SK-MEL-5 (cell line): ENCODE results near the gene RGS18. TPM values are rescaled to one million over a fixed set of nuclear protein-coding genes. Genes with fewer than 3 reads are reported as not detected.
"Not testable (repeated sequence)": the region's sequence is repeated elsewhere in the genome, so short reads cannot be mapped to it uniquely, and the experiment has no call there.

ENCODE experiments used
- DNase-seq: peaks from one replicate; pipeline ENCODE4 v3.0.0-alpha.2; 2016; ENCODE audit warnings: low read depth, low spot score
- in situ Hi-C: cut with HindIII; loops from 2 replicates; pipeline ENCODE4 v1.10.0; 2016; ENCODE audit warnings: low sequenced_read_pairs, high pct_unique_total_duplicates, low pct_unique_long_range_greater_than_20kb
- polyA plus RNA-seq, 2 experiments: library from polyadenylated mRNA; depleted of rRNA; stranded (reverse); fragments of >200 nt; gene quantifications; 2 replicates each; pipeline ENCODE4 v1.2.3, GENCODE V29; 2015
- total RNA-seq: library from RNA; depleted of rRNA; stranded (reverse); fragments of >200 nt; shearing (Covaris generic); gene quantifications from 2 replicates; pipeline ENCODE4 v1.2.3, GENCODE V29; 2014; rRNA removed

The RGS18 gene, protein sequence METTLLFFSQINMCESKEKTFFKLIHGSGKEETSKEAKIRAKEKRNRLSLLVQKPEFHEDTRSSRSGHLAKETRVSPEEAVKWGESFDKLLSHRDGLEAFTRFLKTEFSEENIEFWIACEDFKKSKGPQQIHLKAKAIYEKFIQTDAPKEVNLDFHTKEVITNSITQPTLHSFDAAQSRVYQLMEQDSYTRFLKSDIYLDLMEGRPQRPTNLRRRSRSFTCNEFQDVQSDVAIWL
- total RNA-seq = not detected in 2 replicates
- polyA plus RNA-seq (2015; cell fraction: cytosol; rRNA removed) = not detected in 2 replicates
- polyA plus RNA-seq (2015; cell fraction: nucleus; rRNA removed) = not detected in 2 replicates

DNA sequence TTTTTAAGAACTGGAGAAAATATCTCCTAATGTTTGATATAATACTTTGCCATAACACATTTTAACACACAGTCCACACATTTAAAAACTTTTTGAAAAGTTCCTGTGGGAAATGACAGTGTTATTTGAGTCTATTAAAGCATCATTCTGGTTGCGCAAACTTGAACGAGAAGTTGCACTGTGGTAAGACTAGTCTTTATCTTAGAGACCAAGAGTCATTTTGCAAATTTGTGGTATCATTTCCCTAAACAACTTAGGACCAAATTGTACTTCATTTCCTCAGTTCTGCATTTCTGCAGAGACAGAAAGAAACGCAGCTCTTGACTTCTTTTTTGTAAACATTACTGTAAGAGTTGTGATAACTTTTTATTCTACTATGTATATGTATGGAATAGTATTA is at the start of gene RGS18:
RGS18 (plus strand) TSS at position 282 of the 400 bp plus-strand sequence. CDS start 176 bp downstream, outside the sequence.
- in situ Hi-C loops = no loop called here

DNA sequence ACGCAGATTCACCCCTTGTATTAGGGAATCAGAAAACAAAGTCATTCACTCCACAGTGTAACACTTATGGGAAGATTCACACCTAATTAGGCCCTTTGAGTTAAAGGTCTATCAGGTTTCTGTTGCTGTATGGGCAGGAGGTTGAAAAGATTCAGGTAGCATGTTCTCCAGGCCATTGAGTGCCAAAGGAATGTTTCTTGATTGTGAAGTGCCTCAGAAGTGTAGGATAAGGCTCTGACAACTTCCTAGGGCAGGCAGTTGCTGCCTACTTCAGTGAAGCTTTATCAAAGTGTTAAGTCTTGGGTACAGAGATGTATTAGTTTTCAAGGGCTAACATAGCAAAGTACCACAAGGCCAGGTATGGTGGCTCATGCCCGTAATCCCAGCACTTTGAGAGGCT is 48.7 kb upstream of the RGS18 start:
- no peak for DNase-seq
- in situ Hi-C loops = no loop called here

More for the DNA sequence above, at the start of gene RGS18:
- no peak for DNase-seq

DNA sequence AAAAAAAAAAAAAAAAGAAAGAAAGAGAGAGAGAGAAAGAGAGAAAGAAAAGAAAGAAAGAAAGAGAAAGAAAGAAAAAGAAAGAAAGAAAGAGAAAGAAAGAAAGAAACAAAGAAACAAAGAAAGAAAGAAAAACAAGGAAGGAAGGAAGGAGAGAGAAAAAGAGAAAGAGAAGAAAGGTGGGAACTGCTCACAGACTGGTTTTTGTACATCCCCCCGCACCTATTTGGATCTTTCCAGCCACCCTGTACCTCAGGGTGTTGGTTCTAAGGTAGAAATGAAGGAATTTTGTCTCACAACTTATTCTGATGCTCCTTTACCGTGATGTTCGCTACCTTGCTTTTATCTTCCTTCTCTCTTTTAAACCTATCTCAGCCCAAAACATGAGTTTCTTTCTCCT is 43.3 kb upstream of the RGS18 start:
- in situ Hi-C loops = no loop called here
- DNase-seq = no peak

DNA sequence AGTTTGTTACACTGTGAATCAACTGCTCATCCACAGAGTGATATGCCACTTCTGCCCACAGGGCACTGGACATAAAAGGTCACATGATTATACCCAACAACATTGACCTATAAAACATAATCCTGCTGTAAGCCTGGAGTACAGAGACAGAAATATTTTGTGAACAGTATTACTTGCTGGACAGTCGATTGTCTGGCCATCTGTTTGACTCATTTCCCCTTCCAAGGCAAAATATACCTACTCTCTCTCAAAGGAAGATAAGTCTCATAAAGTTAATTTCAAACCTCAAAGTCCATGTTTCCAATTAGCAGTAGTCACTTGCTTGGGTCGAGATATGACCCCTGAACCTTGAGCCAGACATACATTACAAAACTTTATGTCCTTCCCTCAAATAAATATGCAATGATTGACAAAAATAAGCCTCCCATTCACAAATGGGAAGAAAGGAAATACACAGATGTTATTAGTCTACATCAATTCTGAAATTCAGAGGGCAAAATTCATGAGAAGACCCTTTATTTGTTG is 39.3 kb upstream of the RGS18 start:
- in situ Hi-C loops = no loop called here
- DNase-seq = no peak

DNA sequence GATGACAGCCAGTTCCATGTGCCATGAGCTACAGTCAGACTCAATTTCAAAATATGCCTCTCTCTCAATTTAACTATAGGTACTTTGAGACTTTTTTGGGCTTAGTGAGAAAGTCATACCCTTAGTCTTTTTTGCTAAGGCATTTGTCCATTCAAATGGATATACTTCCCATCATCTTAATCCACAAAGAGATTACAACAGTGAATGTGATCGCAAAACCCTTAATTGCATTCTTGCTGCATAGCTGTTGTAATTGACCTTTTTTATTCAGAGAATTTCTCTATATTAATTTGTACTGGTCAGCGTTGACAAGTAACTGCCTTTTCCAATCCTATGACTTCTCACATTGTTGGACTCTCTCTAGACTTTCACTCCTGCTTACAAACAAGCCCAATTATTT is 38.6 kb upstream of the RGS18 start:
- in situ Hi-C loops = no loop called here
- no peak for DNase-seq

DNA sequence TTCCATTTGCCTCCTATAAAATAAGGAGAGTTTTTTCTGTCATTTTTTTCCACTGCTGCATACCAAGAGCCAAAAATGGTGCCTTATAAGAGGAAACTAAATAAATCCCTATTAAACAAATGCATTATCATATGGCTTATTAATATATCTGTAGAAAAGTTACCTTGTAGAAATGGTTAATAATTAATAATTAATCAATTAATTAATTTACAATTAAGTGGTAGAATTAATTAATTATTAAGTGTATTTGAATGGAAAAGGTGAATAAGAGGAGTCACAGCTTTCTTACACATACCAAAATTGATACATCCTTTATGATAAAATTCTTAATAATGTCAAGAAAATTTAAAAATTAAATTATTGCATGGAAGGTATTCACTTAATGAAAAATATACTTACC is 35.6 kb upstream of the RGS18 start:
- no peak for DNase-seq
- in situ Hi-C loops = no loop called here

DNA sequence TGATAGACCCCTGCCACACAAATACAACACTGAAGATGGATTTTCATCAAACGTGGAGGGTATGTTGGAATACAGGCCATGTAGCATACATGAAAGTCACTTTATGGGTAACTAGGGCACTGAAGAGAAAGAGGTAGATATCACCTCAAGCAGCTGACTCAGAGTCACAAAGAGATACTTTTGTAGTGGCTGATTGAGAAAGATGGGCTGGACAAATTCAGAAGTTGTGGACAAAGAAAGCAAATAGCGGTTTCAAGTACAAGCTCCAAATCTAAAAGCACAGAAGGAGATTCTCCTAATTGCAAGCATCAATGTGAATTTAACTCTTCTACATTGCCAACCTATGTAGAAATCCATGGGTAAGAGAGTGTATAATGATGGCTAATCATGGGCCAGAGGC is 35.0 kb upstream of the RGS18 start:
- in situ Hi-C loops = no loop called here
- DNase-seq = no peak

DNA sequence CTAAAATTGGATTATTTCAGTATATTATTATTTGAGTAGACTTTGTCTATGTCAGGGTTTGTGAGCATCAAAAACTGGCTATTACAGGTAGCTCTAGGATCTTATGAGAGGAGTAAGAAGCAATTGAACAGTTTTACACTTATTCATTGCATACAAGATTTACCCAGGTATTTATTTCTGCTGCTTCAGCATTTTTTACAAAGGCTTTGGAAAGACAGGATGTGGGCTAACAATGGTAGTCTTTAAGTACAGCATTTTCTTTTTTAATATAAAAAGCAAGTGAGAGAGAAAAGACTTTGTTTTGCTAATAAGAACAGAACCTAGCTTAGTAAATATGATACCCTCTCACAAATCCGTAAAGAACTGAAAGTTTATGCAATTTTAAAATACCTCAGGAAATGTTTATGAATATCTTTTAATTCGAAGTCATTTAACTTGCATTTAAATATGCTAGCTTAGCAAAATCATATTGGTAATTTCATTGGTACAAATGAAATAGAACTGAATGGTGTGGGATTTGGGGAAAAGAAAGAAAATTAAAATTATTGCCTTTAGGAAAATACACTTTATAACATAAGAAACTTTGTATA is 32.1 kb upstream of the RGS18 start:
- DNase-seq = no peak
- in situ Hi-C loops = no loop called here

DNA sequence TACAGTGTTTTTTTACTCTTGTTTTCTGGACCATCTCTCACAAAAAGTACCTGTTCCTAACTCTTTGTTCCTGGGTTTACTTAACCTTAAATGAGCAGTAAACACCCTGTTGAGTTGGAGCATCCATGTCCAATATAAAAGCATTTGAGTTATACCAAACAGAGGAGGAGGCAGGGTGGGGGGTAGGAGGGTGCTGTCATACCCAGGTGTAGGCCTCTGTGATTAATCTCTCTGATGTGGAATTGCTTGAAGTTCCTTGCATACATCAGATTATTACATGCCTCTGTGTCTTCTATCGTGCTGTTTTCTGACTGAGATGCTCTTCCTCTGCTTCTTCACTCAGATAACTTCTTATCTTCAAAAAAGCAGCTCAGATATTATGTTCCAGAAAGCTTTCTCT is 28.1 kb upstream of the RGS18 start:
- no peak for DNase-seq
- in situ Hi-C loops = no loop called here

DNA sequence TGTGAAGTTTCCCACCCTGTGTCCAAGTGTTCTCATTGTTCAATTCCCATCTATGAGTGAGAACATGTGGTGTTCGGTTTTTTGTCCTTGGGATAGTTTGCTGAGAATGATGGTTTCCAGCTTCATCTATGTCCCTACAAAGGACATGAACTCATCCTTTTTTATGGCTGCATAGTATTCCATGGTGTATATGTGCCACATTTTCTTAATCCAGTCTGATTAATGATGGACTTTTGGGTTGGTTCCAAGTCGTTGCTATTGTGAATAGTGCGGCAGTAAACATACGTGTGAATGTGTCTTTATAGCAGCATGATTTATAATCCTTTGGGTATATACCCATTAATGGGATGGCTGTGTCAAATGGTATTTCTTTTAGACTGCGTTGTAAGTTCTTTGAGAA is 27.4 kb upstream of the RGS18 start:
- in situ Hi-C loops, DNase-seq: not testable (repeated sequence)

DNA sequence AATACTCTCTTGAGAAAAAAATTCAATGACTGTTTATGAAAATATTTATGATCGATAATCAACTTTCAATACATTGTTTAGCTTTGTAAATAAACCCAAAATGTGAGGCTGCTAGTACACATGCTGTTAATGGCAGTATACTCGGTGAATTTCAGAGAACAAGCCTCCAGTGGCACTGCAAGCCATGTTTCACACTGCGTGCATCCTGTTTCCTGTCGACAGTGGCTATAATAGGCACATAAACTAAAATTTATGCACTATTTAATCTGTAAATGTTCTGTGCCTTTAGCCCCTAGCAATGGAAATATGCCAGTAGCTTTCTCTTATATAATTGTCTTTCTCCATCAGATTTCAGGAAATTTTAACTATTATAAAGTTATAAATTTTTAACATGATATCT is 26.3 kb upstream of the RGS18 start:
- no peak for DNase-seq

DNA sequence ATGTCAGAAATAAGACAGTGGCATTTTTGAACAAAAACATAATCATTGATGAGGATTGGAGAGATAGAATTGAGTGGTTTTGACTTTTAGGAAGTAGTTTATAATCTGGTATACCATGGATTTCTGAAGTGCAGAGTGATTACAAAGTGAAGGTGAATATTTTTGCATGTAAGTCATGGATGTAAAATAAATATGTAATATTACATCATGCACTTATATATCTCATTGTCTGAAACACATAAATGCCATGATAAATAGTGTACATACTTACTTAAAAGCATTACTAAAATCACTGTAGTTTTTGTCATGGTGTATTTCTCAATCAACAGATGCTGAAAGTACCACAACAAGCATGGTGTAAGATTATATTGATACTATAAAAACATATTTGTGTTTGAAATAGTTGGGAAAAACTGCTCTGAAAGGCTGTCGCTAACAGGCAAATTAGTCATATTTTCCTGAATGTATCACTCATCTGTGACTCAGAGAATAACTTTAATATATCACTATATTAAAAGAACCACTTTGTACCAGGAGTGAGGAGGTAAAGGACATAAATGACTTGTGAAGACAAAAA is 24.8 kb upstream of the RGS18 start:
- no peak for DNase-seq

More for the DNA sequence above, 26.3 kb upstream of the RGS18 start:
- in situ Hi-C loops = no loop called here

DNA sequence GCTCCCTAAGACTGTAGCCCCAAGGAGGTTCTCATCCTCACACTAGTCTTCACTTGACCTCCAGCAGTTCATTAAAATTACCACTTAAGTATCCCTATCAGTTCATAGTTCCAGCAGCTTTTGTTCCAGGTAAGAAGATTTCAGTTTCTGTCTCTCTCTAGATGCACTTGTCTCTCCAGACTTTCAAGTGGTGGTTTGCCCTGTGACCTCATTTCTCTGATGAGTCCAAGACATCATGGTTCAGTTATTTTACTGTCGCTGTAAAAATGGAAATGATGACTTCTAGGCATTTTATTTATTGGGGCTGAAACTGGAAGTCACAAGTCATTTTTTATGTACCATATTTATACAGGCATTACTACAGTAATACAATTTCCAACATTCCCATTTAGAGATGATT is 17.9 kb upstream of the RGS18 start:
- in situ Hi-C loops = no loop called here
- DNase-seq = no peak

More for the DNA sequence above, 24.8 kb upstream of the RGS18 start:
- in situ Hi-C loops = no loop called here

DNA sequence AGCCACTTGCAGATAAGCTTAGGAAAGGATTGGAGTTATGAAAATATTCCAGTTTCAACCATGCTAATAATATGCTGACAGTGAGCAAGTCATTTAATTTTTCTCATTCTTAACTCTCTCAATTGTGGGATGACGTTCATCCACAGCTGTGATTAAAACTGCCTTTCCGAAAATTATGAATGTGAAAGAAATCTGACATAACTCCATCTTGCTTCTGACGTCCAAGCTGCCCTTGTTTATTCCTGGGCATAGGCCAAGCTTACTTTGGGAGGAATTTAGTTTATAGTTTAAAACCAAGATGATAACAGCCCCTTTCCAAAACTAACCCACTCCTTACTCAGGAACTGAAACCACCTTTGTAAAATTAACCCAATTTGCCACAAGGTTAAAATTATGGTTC is 11.0 kb upstream of the RGS18 start:
- DNase-seq = no peak
- in situ Hi-C loops = no loop called here

DNA sequence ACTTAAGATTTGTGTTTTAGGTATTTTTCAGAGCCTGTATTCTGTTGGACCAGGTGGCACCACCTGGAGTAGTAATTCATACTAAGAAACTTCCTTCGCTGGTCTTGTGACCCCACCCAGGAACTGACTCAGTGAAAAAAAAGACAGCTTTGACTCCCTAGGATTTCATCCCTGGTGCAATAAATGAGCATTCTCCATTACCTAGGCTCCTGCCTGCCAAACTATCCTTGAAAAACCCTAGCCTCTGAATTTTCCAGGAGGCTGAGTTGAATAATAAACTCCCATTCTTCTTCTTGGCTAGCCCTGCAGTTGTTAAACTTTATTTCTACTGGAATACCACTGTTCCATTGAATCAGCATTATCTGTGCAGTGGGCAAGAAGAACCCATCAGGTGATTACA is 10.6 kb upstream of the RGS18 start:
- in situ Hi-C loops = no loop called here
- no peak for DNase-seq

DNA sequence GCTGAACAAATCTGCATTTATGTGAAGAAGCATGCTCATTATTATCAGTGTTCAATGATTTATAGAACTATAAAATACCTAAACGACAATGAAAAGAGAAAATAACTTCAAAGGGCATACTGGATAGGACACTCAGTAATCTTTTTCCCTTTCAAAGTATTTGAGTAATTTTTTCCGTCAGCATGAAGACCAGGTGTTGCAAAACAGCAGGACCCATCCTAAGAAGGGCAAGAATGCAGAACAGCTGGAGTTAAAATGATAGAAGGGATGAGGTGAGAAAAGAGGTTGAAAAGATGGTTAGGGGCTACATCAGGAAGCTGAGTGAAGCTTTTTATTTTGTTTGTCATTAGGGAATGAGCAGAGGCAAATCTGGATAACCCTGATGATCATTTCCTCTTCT is 7.1 kb upstream of the RGS18 start:
- in situ Hi-C loops = no loop called here
- no peak for DNase-seq

DNA sequence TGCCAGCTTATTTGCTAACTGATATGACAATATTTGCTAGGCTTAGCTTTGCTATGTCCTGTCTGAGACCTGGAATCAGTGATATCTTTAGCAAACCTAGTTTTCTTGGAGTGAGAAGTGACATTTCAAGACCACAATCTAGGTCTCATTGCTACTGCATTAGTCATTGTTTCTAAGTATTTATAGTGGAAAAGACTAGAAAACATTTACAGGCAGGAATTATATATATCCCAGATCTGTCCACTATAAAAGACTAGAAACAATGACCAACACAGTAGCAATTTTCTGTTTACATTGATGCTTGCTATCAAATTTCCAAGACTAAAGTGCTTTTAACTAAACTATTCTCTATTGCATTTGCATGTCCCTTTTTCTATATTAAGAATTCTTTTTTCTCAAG is 5.0 kb upstream of the RGS18 start:
- no peak for DNase-seq
- in situ Hi-C loops = no loop called here

DNA sequence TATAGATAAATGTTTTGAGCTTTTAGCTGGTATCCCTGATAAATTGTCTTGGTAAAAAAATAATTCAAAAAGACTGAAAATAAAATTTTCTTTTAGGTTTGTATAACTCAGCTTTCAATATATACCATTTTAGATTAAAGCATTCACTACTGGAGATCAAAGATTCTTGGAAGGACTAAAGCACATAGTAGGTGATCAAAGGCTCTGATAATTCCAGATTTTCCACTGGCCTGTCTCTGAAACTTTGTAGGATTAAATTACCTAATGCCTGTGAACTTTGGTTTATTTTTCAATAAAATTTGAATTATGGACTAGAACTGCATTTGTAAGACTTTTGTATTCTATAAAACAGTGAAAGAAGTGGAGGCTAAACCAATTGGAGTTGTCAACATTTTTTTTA is 1.2 kb upstream of the RGS18 start:
- DNase-seq = no peak
- in situ Hi-C loops = no loop called here

DNA sequence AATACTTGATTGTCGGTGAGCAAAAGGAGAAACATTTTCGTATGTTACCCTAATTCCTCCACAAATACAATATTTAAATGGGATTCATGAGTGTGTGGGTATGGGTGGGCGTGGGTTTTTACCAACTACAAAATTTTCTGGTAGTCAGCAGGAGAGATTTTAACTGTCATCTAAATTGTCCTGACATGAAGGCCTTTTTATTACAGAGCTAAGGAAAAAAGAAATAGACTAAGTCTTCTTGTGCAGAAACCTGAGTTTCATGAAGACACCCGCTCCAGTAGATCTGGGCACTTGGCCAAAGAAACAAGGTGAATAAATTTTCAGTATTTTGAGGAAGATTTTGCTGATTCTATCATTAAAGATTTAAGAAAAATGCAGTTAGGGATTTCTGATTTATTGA is 752 bp downstream of the RGS18 start:
- no peak for DNase-seq
- in situ Hi-C loops = no loop called here
